Measurements from ENCODE around the gene IP6K2.
"Not testable (repeated sequence)": the region's sequence is repeated elsewhere in the genome, so short reads cannot be mapped to it uniquely, and the experiment has no call there.

Gene IP6K2

GRCh38 chr3:48716982-48717746 is at the start of gene IP6K2:
IP6K2 (minus strand) TSS chr3:48717221; CDS start chr3:48695291, 21,930 bp downstream.
- in situ Hi-C loops (cut with HindIII; ENCODE audit: low sequenced_read_pairs), result no loop called here

GRCh38 chr3:48765376-48765775 is 48.4 kb upstream of the IP6K2 start:
- in situ Hi-C loops (cut with HindIII; ENCODE audit: low sequenced_read_pairs), result no loop called here

- in situ Hi-C loops (cut with HindIII; ENCODE audit: low sequenced_read_pairs), result no loop called here
These were observed 45.8 kb upstream of the IP6K2 start for GRCh38 chr3:48762816-48763215.

- in situ Hi-C loops (cut with HindIII; ENCODE audit: low sequenced_read_pairs), result not testable (repeated sequence)
These were observed 43.0 kb upstream of the IP6K2 start for GRCh38 chr3:48759991-48760540.

GRCh38 chr3:48759531-48759930 is 42.5 kb upstream of the IP6K2 start:
- in situ Hi-C loops (cut with HindIII; ENCODE audit: low sequenced_read_pairs), result not testable (repeated sequence)

- in situ Hi-C loops (cut with HindIII; ENCODE audit: low sequenced_read_pairs), result no loop called here
These were observed 42.0 kb upstream of the IP6K2 start for GRCh38 chr3:48759071-48759470.

- in situ Hi-C loops (cut with HindIII; ENCODE audit: low sequenced_read_pairs), result no loop called here
These were observed 39.6 kb upstream of the IP6K2 start for GRCh38 chr3:48756640-48757039.

GRCh38 chr3:48750856-48751255 is 33.8 kb upstream of the IP6K2 start:
- in situ Hi-C loops (cut with HindIII; ENCODE audit: low sequenced_read_pairs), result no loop called here

GRCh38 chr3:48748754-48749153 is 31.7 kb upstream of the IP6K2 start:
- in situ Hi-C loops (cut with HindIII; ENCODE audit: low sequenced_read_pairs), result no loop called here

- in situ Hi-C loops (cut with HindIII; ENCODE audit: low sequenced_read_pairs), result no loop called here
These were observed 30.7 kb upstream of the IP6K2 start for GRCh38 chr3:48747706-48748105.

- in situ Hi-C loops (cut with HindIII; ENCODE audit: low sequenced_read_pairs), result no loop called here
These were observed 30.1 kb upstream of the IP6K2 start for GRCh38 chr3:48747015-48747615.

GRCh38 chr3:48743773-48744172 is 26.8 kb upstream of the IP6K2 start:
- in situ Hi-C loops (cut with HindIII; ENCODE audit: low sequenced_read_pairs), result no loop called here

GRCh38 chr3:48741226-48741625 is 24.2 kb upstream of the IP6K2 start:
- in situ Hi-C loops (cut with HindIII; ENCODE audit: low sequenced_read_pairs), result not testable (repeated sequence)

- in situ Hi-C loops (cut with HindIII; ENCODE audit: low sequenced_read_pairs), result no loop called here
These were observed 23.2 kb upstream of the IP6K2 start for GRCh38 chr3:48739955-48740823.

GRCh38 chr3:48739617-48739954 is 22.6 kb upstream of the IP6K2 start:
- in situ Hi-C loops (cut with HindIII; ENCODE audit: low sequenced_read_pairs), result no loop called here

- in situ Hi-C loops (cut with HindIII; ENCODE audit: low sequenced_read_pairs), result no loop called here
These were observed 22.1 kb upstream of the IP6K2 start for GRCh38 chr3:48738926-48739616.

- in situ Hi-C loops (cut with HindIII; ENCODE audit: low sequenced_read_pairs), result no loop called here
These were observed 21.1 kb upstream of the IP6K2 start for GRCh38 chr3:48738144-48738536.

- in situ Hi-C loops (cut with HindIII; ENCODE audit: low sequenced_read_pairs), result not testable (repeated sequence)
These were observed 18.2 kb upstream of the IP6K2 start for GRCh38 chr3:48735075-48735767.

- in situ Hi-C loops (cut with HindIII; ENCODE audit: low sequenced_read_pairs), result not testable (repeated sequence)
These were observed 17.5 kb upstream of the IP6K2 start for GRCh38 chr3:48734541-48734940.

All from DLD1 (cell line).